Sigmoid colon (tissue), 7 donors: ENCODE data around the gene PTK7. TPM values are rescaled to one million over a fixed set of nuclear protein-coding genes. Genes with fewer than 3 reads are reported as not detected.
"Not testable (repeated sequence)": the region's sequence is repeated elsewhere in the genome, so short reads cannot be mapped to it uniquely, and the experiment has no call there.

ENCODE experiments used
- DNase-seq: peaks from one replicate; pipeline ENCODE4 v3.0.0-alpha.2; 2019
- H3K27ac ChIP-seq, 4 donors: fragments of 200-600 bp; sonication (generic); one replicate each; pipeline ENCODE4 v1.5.1; 2016 to 2019; ENCODE audit warnings: mild to moderate bottlenecking in 1 of 4
- H3K27me3 ChIP-seq, 3 donors: fragments of 200-600 bp; sonication (generic); one replicate each; pipeline ENCODE4 v1.5.1; 2019; ENCODE audit warnings: mild to moderate bottlenecking in 1 of 3
- H3K36me3 ChIP-seq, 4 donors: fragments of 200-600 bp; sonication (generic); one replicate each; pipeline ENCODE4 v1.5.1; 2016 to 2019
- H3K4me1 ChIP-seq, 4 donors: fragments of 200-600 bp; sonication (generic); one replicate each; pipeline ENCODE4 v1.5.1; 2017 to 2019
- H3K4me3 ChIP-seq, 4 donors: fragments of 200-600 bp; sonication (generic); one replicate each; pipeline ENCODE4 v1.5.1; 2017 to 2019; ENCODE audit warnings: mild to moderate bottlenecking in 2 of 4, moderate library complexity in 1 of 4
- H3K9me3 ChIP-seq, 4 donors: fragments of 200-600 bp in 3 of 4; sonication (generic) in 3 of 4; one replicate each; pipeline versions ENCODE4 v1.5.1 to v1.6.1; 2013 to 2019
- CTCF ChIP-seq, 4 experiments: fragments of 450-650 bp in 3 of 4; fragments of 200-600 bp in 1 of 4; IDR thresholded peaks; one replicate each; pipeline ENCODE4 v1.5.1; 2016 to 2019; ENCODE audit warnings: antibody characterized with exemption in 4 of 4, mild to moderate bottlenecking in 3 of 4, moderate library complexity in 2 of 4
- EP300 ChIP-seq, 4 donors: sonication (generic); formaldehyde crosslinking; IDR thresholded peaks; one replicate each; pipeline ENCODE4 v1.6.1; 2017; ENCODE audit warnings: antibody characterized with exemption in 4 of 4
- POLR2A ChIP-seq, 2 donors: fragments of 450-650 bp; IDR thresholded peaks; one replicate each; pipeline ENCODE4 v1.6.1; 2016; ENCODE audit warnings: antibody characterized with exemption in 2 of 2, mild to moderate bottlenecking in 2 of 2, moderate library complexity in 2 of 2
- POLR2AphosphoS5 ChIP-seq, 4 donors: sonication (generic); formaldehyde crosslinking; IDR thresholded peaks; one replicate each; pipeline ENCODE4 v1.6.1; 2017; ENCODE audit warnings: antibody characterized with exemption in 4 of 4
- WGBS, 2 donors: extraction: QIAGEN DNeasy Blood & Tissue Kit; methylation state at CpG; one replicate each; pipeline ENCODE4 v1.1.7; 2013; 5-methylcytosine and 5-hydroxymethylcytosine counted together
- intact Hi-C: fragments of 100-400 bp; cut with DNase I; formaldehyde crosslinking; loops from one replicate; pipeline ENCODE4 v1.15.1; 2023
- polyA plus RNA-seq, 3 donors: library from polyadenylated mRNA; stranded (reverse); fragments of 200-250 nt; gene quantifications; one replicate each; pipeline ENCODE4 v1.2.3, GENCODE V29; 2013
- total RNA-seq, 4 donors: library from RNA; depleted of rRNA; stranded (reverse); fragments of >200 nt; gene quantifications; one replicate each; pipeline ENCODE4 v1.1.0, GENCODE V29; 2016
- donor health status: healthy with polysubstance abuse.
- donor health status: Bipolar disorder and iron deficiency.
- donor health status: healthy.

Gene PTK7
- total and polyA plus RNA-seq, 7 donors: 1.2 to 15.6 (median 6.1) TPM

DNA sequence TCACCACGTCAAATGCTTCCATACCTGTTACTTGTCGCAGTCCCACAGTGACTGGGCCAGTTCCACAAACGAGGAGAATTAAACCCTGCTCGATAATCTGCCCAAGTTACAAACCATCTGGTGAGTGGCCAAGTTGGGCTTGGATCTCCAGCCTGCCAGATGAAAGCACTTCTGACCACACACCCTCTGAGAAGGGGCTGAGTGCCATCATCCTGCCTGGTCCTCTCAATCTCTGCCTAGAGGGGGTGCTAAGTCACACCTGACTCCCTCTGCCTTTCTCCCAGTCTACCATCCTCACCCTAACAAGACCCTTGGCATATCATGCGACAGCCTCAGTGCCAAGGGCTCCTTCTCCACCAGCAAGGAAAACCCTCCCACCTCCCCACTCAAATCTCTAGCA, 38.9 kb upstream of the PTK7 start:
- TF ChIP-seq POLR2AphosphoS5 (IDR thresholded peaks at IDR 0.05) (no peak), CTCF (IDR thresholded peaks at IDR 0.05) (no peak), POLR2A (IDR thresholded peaks at IDR 0.05) (no peak), EP300 (IDR thresholded peaks at IDR 0.05) (no peak)
- H3K4me3 ChIP-seq: no peak overlapping the region
- H3K9me3 ChIP-seq: no peaks in the 10 kb centered on the region
- no peak overlapping the region for H3K27ac ChIP-seq
- intact Hi-C loops: no loop called here
- WGBS, 2 donors: 89 to 92% methylated on average over 5 of the region's 5 CpGs
- peaks cover 13 to 72% (median 21%) of the 10 kb centered on the region in 4 donors for H3K36me3 ChIP-seq
- no peak for DNase-seq
- H3K27me3 ChIP-seq: no peaks in the 10 kb centered on the region
- no peaks in the 10 kb centered on the region for H3K4me1 ChIP-seq

DNA sequence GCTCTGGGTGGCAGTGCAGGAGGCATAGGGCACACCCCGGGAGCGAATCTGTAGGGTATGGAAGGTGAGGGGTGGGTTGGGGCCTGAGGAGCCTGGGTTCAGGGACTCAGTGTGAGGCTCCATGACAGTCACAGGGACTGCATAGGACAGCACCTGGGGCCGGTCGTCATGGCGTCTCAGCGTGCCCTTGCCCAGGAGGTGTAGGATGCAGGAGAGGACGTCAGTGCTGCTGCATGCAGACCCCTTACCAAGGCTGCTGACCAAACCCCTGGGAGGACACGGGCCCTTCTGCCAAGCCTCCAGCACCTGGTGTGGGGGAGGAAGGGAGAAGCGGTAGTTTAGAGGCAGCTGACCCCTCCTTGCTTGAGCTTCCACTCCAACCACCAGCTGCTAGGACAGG, 38.4 kb upstream of the PTK7 start:
- Histone ChIP-seq H3K27ac (no peak overlapping the region), H3K4me3 (no peak overlapping the region), H3K4me1 (no peaks in the 10 kb centered on the region), H3K27me3 (no peaks in the 10 kb centered on the region), H3K36me3 (peaks cover 13 to 72% (median 21%) of the 10 kb centered on the region in 4 donors), H3K9me3 (no peaks in the 10 kb centered on the region)
- DNase-seq: no peak
- TF ChIP-seq POLR2AphosphoS5 (IDR thresholded peaks at IDR 0.05): no peak
- TF ChIP-seq POLR2A (IDR thresholded peaks at IDR 0.05): no peak
- no peak for TF ChIP-seq CTCF (IDR thresholded peaks at IDR 0.05)
- TF ChIP-seq EP300 (IDR thresholded peaks at IDR 0.05): no peak
- 94 to 95% methylated on average over 9 of the region's 9 CpGs for WGBS, 2 donors
- intact Hi-C loops: no loop called here

GRCh38 chr6:43038727-43039126, 37.4 kb upstream of the PTK7 start:
- 88 to 91% methylated on average over 9 of the region's 9 CpGs for WGBS, 2 donors
- no peak overlapping the region for H3K4me3 ChIP-seq
- intact Hi-C loops: no loop called here
- no peaks in the 10 kb centered on the region for H3K27me3 ChIP-seq
- peaks cover 14 to 72% (median 27%) of the 10 kb centered on the region in 4 donors for H3K36me3 ChIP-seq
- H3K27ac ChIP-seq: no peak overlapping the region
- DNase-seq: no peak
- no peaks in the 10 kb centered on the region for H3K4me1 ChIP-seq
- no peaks in the 10 kb centered on the region for H3K9me3 ChIP-seq
- no peak for TF ChIP-seq POLR2AphosphoS5 (IDR thresholded peaks at IDR 0.05)
- no peak for TF ChIP-seq POLR2A (IDR thresholded peaks at IDR 0.05)
- no peak for TF ChIP-seq EP300 (IDR thresholded peaks at IDR 0.05)
- no peak for TF ChIP-seq CTCF (IDR thresholded peaks at IDR 0.05)

- no peak for DNase-seq
- no peaks in the 10 kb centered on the region for H3K4me1 ChIP-seq
- H3K36me3 ChIP-seq: peaks cover 14 to 77% (median 23%) of the 10 kb centered on the region in 4 donors
- H3K27me3 ChIP-seq: no peaks in the 10 kb centered on the region
- H3K4me3 ChIP-seq: no peak overlapping the region
- no peak overlapping the region for H3K27ac ChIP-seq
- intact Hi-C loops: no loop called here
- no peaks in the 10 kb centered on the region for H3K9me3 ChIP-seq
- TF ChIP-seq POLR2AphosphoS5 (IDR thresholded peaks at IDR 0.05) (no peak), EP300 (IDR thresholded peaks at IDR 0.05) (no peak), CTCF (IDR thresholded peaks at IDR 0.05) (no peak), POLR2A (IDR thresholded peaks at IDR 0.05) (no peak)
- WGBS, 2 donors: 95 to 96% methylated on average over 18 of the region's 18 CpGs
Measured at GRCh38 chr6:43040542-43041257, 35.4 kb upstream of the PTK7 start.

- intact Hi-C loops, H3K9me3 ChIP-seq, H3K27me3 ChIP-seq, DNase-seq, H3K4me1 ChIP-seq, H3K4me3 ChIP-seq, H3K27ac ChIP-seq: not testable (repeated sequence)
- WGBS, 2 donors: 92 to 97% methylated on average over 8 of the region's 8 CpGs
- peaks cover 14 to 81% (median 25%) of the 10 kb centered on the region in 4 donors for H3K36me3 ChIP-seq
Measured at GRCh38 chr6:43041475-43041874, 34.6 kb upstream of the PTK7 start.
